AG04450 (cell line): Measurements from ENCODE around the gene DSE. TPM values are rescaled to one million over a fixed set of nuclear protein-coding genes. Genes with fewer than 3 reads are reported as not detected.

Source experiments
- CTCF ChIA-PET: fragments of 300-600, 350-600 bp; formaldehyde crosslinking; extraction: SDS; loops from one replicate; lab custom pipeline; 2022; ENCODE audit warnings: antibody characterized with exemption, inconsistent platforms; lab: Charles Lee
- POLR2A ChIA-PET: fragments of 350-600 bp; formaldehyde crosslinking; extraction: SDS; loops from one replicate; lab custom pipeline; 2021; ENCODE audit warnings: antibody characterized with exemption, inconsistent platforms; lab: Yijun Ruan, JAX
- DNase-seq: peaks from one replicate; pipeline ENCODE4 v3.0.0-alpha.2; 2011; ENCODE audit warnings: low read depth, low spot score
- H3K27ac ChIP-seq: one replicate; pipeline ENCODE4 v1.5.1; 2012; ENCODE audit warnings: low read depth, low read length, control low read depth
- H3K27me3 ChIP-seq: one replicate; pipeline ENCODE4 v1.6.0; 2012; ENCODE audit warnings: low read length; ENCODE audit not compliant: control insufficient read depth, insufficient read depth
- H3K4me3 ChIP-seq: 2 replicates; pipeline ENCODE4 v1.5.1; 2011; ENCODE audit warnings: mild to moderate bottlenecking, low read depth, low read length, control low read depth
- H3K9me3 ChIP-seq: 2 replicates; pipeline ENCODE4 v1.5.1; 2012; ENCODE audit warnings: low read length; ENCODE audit not compliant: control insufficient read depth, insufficient read depth
- CTCF ChIP-seq: IDR thresholded peaks from 2 replicates; pipeline ENCODE4 v1.5.1; 2011; ENCODE audit warnings: low read depth, low read length, control low read depth, inconsistent platforms
- polyA plus RNA-seq: library from polyadenylated mRNA; depleted of rRNA; stranded (reverse); fragments of >200 nt; gene quantifications from 2 replicates; pipeline ENCODE4 v1.2.3, GENCODE V29; 2011

Gene DSE
- polyA plus RNA-seq, 1 experiment: 86.2 TPM

GRCh38 chr6:116472706-116473105, 102.0 kb downstream of the DSE start:
- no peak overlapping the region for H3K27ac ChIP-seq
- no peak for DNase-seq
- no peaks in the 10 kb centered on the region for H3K27me3 ChIP-seq
- H3K4me3 ChIP-seq: no peak overlapping the region
- no peak for TF ChIP-seq CTCF
- H3K9me3 ChIP-seq: no peaks in the 10 kb centered on the region
- POLR2A ChIA-PET: no interaction called here
- CTCF ChIA-PET: interaction anchor here (0.7 kb wide), 1 partner anchor 204 kb away, joined by 3 read pairs; no protein-coding TSS in a partner anchor

GRCh38 chr6:116475141-116475540, 104.4 kb downstream of the DSE start:
- Histone ChIP-seq H3K4me3 (no peak overlapping the region), H3K27ac (no peak overlapping the region), H3K9me3 (no peaks in the 10 kb centered on the region), H3K27me3 (no peaks in the 10 kb centered on the region)
- no peak for DNase-seq
- ChIA-PET CTCF (interaction anchor here (1.7 kb wide), 1 partner anchor 36 kb away, joined by 5 read pairs; the partner anchor contains the start of gene CALHM5), POLR2A (no interaction called here)
- TF ChIP-seq CTCF: no peak

GRCh38 chr6:116476002-116476678, 105.4 kb downstream of the DSE start:
- H3K27ac ChIP-seq: no peak overlapping the region
- no peak for TF ChIP-seq CTCF
- no peak for DNase-seq
- no peaks in the 10 kb centered on the region for H3K9me3 ChIP-seq
- H3K27me3 ChIP-seq: no peaks in the 10 kb centered on the region
- CTCF ChIA-PET: no interaction called here
- POLR2A ChIA-PET: no interaction called here
- no peak overlapping the region for H3K4me3 ChIP-seq

- Histone ChIP-seq H3K27me3 (no peaks in the 10 kb centered on the region), H3K27ac (no peak overlapping the region), H3K9me3 (no peaks in the 10 kb centered on the region), H3K4me3 (no peak overlapping the region)
- ChIA-PET POLR2A (no interaction called here), CTCF (no interaction called here)
- TF ChIP-seq CTCF: no peak
- DNase-seq: no peak
Observed at GRCh38 chr6:116482780-116483179, 112.0 kb downstream of the DSE start.

GRCh38 chr6:116483616-116484015, 112.9 kb downstream of the DSE start:
- TF ChIP-seq CTCF: no peak
- DNase-seq: no peak
- no peak overlapping the region for H3K27ac ChIP-seq
- H3K27me3 ChIP-seq: no peaks in the 10 kb centered on the region
- no peaks in the 10 kb centered on the region for H3K9me3 ChIP-seq
- CTCF ChIA-PET: no interaction called here
- no peak overlapping the region for H3K4me3 ChIP-seq
- POLR2A ChIA-PET: no interaction called here
